GM10266 (cell line): Measurements from ENCODE around the gene HS3ST3A1.
"Not testable (repeated sequence)": the region's sequence is repeated elsewhere in the genome, so short reads cannot be mapped to it uniquely, and the experiment has no call there.

ENCODE experiments used
- DNase-seq: peaks from one replicate; pipeline ENCODE4 v3.0.0; 2012; ENCODE audit errors: extremely low spot score
- TF ChIP-seq, protein P1 (sequence below): IDR thresholded peaks from 2 replicates; pipeline ENCODE4 v1.5.1; 2012; ENCODE audit warnings: mild to moderate bottlenecking, low read depth; ENCODE audit not compliant: control insufficient read depth, insufficient read depth; ENCODE audit errors: missing control alignments

Gene HS3ST3A1

DNA sequence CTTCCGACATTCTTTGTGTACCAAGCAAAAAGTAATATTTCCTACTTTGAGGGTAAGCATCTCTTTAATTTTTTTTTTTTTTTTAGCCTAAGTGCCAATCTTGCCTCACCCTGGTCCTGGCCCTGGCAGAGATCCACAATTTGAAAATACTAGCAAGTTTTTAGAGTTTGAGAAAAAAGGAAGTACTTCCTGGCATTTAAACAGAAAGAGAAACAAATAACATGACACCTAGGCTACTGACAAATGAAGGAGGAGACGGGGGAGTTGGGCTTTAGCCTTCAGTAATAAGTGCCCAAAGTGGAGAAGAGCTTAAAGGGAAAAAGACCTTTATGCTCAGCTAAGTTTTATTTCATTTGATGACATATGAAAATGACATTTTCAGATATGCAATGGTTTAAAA lies 92.8 kb downstream of the HS3ST3A1 start:
- TF ChIP-seq, protein P1, sequence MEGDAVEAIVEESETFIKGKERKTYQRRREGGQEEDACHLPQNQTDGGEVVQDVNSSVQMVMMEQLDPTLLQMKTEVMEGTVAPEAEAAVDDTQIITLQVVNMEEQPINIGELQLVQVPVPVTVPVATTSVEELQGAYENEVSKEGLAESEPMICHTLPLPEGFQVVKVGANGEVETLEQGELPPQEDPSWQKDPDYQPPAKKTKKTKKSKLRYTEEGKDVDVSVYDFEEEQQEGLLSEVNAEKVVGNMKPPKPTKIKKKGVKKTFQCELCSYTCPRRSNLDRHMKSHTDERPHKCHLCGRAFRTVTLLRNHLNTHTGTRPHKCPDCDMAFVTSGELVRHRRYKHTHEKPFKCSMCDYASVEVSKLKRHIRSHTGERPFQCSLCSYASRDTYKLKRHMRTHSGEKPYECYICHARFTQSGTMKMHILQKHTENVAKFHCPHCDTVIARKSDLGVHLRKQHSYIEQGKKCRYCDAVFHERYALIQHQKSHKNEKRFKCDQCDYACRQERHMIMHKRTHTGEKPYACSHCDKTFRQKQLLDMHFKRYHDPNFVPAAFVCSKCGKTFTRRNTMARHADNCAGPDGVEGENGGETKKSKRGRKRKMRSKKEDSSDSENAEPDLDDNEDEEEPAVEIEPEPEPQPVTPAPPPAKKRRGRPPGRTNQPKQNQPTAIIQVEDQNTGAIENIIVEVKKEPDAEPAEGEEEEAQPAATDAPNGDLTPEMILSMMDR = no peak
- DNase-seq = no peak

DNA sequence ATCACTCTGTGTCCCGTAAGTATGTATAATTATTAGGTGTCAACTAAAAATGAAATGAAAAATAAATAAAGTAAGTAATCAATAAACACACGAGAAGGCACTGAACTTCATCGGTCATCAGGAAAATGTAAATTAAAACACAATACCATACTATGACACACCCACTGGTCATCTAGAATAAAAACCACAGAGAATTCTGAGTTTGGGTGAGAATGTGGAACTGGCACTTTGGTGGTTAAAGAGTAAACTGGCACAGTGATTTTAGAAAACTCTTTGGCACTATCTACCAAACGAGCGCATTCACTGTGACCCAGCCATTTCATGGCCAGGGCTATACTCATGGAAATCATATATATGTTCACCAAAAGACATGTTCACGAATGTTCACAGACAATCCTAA lies 98.2 kb downstream of the HS3ST3A1 start:
- TF ChIP-seq, protein P1 = no peak
- DNase-seq = no peak

DNA sequence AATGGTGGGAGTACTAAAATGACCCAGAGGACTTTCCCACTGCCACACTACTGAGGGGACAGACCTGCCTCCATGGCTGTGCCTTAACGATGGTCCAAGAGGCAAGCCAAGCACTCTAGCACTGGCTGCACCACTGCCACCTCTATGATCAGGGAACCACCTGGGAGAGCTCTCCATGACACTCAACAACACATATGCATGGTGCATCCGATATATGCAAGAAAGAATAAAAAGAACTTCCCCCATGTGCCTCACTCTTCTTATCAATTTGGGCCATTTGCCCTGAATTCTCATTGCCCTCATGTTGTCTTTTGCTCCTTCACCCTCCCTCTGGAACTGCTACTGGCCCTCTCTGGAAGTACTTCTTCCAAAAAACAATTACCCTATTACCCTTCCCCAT lies 99.5 kb downstream of the HS3ST3A1 start:
- TF ChIP-seq, protein P1 = no peak
- no peak for DNase-seq

DNA sequence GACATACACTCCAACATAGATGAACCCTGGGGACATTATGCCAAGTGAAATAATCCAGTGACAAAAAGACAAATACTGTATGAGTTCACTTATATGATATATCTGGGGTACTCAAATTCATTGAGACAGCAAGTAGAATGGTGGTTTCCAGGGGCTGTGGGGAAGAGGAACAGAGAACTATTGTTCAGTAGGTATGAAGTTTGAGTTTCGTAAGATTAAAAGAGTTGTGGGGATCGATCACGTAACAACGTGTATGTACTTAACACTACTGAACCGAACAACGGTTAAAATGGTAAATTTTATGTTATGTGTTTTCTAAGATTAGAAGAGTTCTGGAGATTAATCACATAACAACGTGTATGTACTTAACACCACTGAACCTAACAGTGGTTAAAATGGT lies 100.8 kb downstream of the HS3ST3A1 start:
- no peak for DNase-seq
- TF ChIP-seq, protein P1 = no peak

DNA sequence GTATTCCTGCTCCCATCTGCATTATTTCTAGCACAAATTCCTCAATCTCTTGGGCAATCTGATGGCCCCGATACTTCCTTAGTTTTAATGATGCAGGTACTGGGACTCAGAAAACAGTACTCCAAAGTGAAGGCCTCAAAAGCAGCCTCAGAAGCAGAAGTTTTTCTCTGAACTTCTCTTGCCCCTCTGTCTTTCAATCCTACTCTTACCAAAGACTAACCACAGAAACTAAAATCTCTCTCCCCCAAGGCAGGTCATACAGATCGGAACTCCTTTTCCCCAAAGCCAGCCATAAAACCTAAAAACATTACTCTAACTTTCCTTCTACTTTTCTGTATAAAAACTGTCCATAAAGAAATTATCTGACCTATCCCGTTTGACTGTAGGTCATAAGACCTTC lies 103.5 kb downstream of the HS3ST3A1 start:
- TF ChIP-seq, protein P1 = no peak

DNA sequence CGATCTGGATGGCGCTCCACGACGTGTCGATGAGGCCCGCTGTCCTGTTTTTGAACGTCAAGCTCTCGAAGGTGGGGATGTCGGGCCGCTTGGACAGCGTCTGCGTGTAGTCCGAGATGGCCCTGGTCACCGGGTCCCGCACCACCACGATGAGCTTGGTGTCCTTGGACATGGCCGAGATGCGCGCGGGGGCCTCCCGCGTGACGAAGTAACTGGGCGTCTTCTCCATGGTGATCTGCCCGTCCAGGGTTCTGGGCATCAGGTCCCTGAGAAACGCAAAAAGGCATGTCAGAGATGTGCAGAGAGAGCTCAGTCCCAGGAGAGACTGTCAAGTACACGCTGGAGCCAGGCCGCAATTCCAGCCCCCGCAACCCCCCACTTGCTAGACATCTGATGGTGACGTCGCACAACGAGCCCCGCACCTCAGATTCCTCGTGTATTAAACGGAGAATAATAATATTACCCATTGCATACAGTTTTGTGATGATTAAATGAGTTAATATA lies 105.1 kb downstream of the HS3ST3A1 start:
- DNase-seq = not testable (repeated sequence)

More for the DNA sequence above, 103.5 kb downstream of the HS3ST3A1 start:
- DNase-seq = no peak

- TF ChIP-seq, protein P1 = no peak
- DNase-seq = no peak
Observed at GRCh38 chr17:13495423-13495822, 106.3 kb downstream of the HS3ST3A1 start.

GRCh38 chr17:13492737-13493122 lies 109.0 kb downstream of the HS3ST3A1 start:
- no peak for DNase-seq
- TF ChIP-seq, protein P1 = no peak
